HepG2 (cell line): ENCODE results near the gene OR52W1. TPM values are rescaled to one million over a fixed set of nuclear protein-coding genes. Genes with fewer than 3 reads are reported as not detected.

Experiments used
- AGO1 ChIP-seq: fragments of 200-400 bp; formaldehyde crosslinking; IDR thresholded peaks from 2 replicates; pipeline ENCODE4 v1.6.1; 2017; ENCODE audit warnings: mild to moderate bottlenecking, low read depth, low read length, moderate library complexity; ENCODE audit not compliant: poor library complexity, severe bottlenecking
- ATF7-NPFF ChIP-seq: sonication (generic); formaldehyde crosslinking; IDR thresholded peaks from 2 replicates; pipeline ENCODE4 v1.8.1; 2023; ENCODE audit warnings: mild to moderate bottlenecking, low read depth, missing genetic modification reagents, moderate library complexity
- BRCA1 ChIP-seq: sonication (generic); formaldehyde crosslinking; IDR thresholded peaks from 2 replicates; pipeline ENCODE4 v1.4.0; 2020; ENCODE audit warnings: missing genetic modification reagents
- KIAA2018 ChIP-seq: sonication (generic); formaldehyde crosslinking; IDR thresholded peaks from 2 replicates; pipeline ENCODE4 v1.5.0; 2020; ENCODE audit warnings: mild to moderate bottlenecking, missing genetic modification reagents, borderline replicate concordance
- MIER3 ChIP-seq: IDR thresholded peaks from 2 replicates; pipeline ENCODE4 v1.6.1; 2016; ENCODE audit warnings: missing compliant biosample characterization, borderline replicate concordance
- MXI1 ChIP-seq: IDR thresholded peaks from 3 replicates; pipeline ENCODE4 v1.6.1; 2012; ENCODE audit warnings: low read depth, low read length, inconsistent platforms, borderline replicate concordance
- PLRG1 ChIP-seq: fragments of 450-650 bp; conservative IDR thresholded peaks from 2 replicates; pipeline ENCODE4 v1.6.1; 2016
- TMF1 ChIP-seq: sonication (generic); formaldehyde crosslinking; IDR thresholded peaks from 2 replicates; pipeline ENCODE4 v1.8.1; 2022; ENCODE audit warnings: low read depth, missing genetic modification reagents
- TP53 ChIP-seq: sonication (generic); formaldehyde crosslinking; conservative IDR thresholded peaks from 2 replicates; pipeline ENCODE4 v1.4.0; 2020; ENCODE audit warnings: missing genetic modification reagents
- ZBTB33 ChIP-seq: sonication (generic); formaldehyde crosslinking; IDR thresholded peaks from 2 replicates; pipeline ENCODE4 v1.4.0; 2020; ENCODE audit warnings: missing genetic modification reagents
- ZFP62 ChIP-seq: sonication (generic); formaldehyde crosslinking; IDR thresholded peaks from 2 replicates; pipeline ENCODE4 v1.4.0; 2020; ENCODE audit warnings: missing genetic modification reagents
- ZNF101 ChIP-seq: sonication (generic); formaldehyde crosslinking; IDR thresholded peaks from 2 replicates; pipeline ENCODE4 v1.4.0; 2020; ENCODE audit warnings: mild to moderate bottlenecking, low read depth, missing genetic modification reagents, borderline replicate concordance
- polyA plus RNA-seq, 8 experiments: library from polyadenylated mRNA; depleted of rRNA in 3 of 8; stranded (reverse) in 7 of 8; unstranded in 1 of 8; fragments of >200 nt; fragmentation: Illumina TruSeq in 4 of 8; extraction: Trizol in 4 of 8; gene quantifications; 2 replicates each; pipeline versions ENCODE4 v1.2.1 to v1.2.3, GENCODE V29; 2011 to 2016; ENCODE audit warnings: low read depth in 4 of 8, missing spikeins in 1 of 8, mixed read lengths in 1 of 8; ENCODE audit not compliant: insufficient read depth in 1 of 8
- total RNA-seq, 5 experiments: library from RNA; depleted of rRNA; stranded (reverse); fragments of >200 nt; fragmentation: Illumina TruSeq; extraction: Trizol; gene quantifications; 2 replicates each; pipeline ENCODE4 v1.2.3, GENCODE V29; 2016; ENCODE audit warnings: low read depth in 1 of 5
- TF ChIP-seq, protein P1 (sequence below): IDR thresholded peaks from 2 replicates; pipeline ENCODE4 v1.6.1; 2012; ENCODE audit warnings: low read length, improper control_type of control experiment
- TF ChIP-seq, protein P2 (sequence below): sonication (generic); formaldehyde crosslinking; IDR thresholded peaks from 2 replicates; pipeline ENCODE4 v1.8.0; 2022; ENCODE audit warnings: mild to moderate bottlenecking, missing genetic modification reagents, borderline replicate concordance

The OR52W1 gene
- total and polyA plus RNA-seq, 2 of the 13 experiments (the other 11 are each of a cell fraction or from before 2014, with no cell fraction given), result not detected

GRCh38 chr11:6234387-6235107, 35.5 kb downstream of the OR52W1 start, which contains the start of gene FHIP1B (continued):
- no peak for TF ChIP-seq KIAA2018 (CRISPR knock-in tag)
- TF ChIP-seq ZNF101 (CRISPR knock-in tag), result no peak
- TF ChIP-seq AGO1, result no peak
- TF ChIP-seq PLRG1, result no peak
- no peak for TF ChIP-seq TP53 (CRISPR knock-in tag)
- TF ChIP-seq MIER3 (CRISPR knock-in tag), result no peak
- no peak for TF ChIP-seq ZBTB33
- no peak for TF ChIP-seq ZFP62 (CRISPR knock-in tag)
- no peak for TF ChIP-seq BRCA1 (CRISPR knock-in tag)
- peak; percentile 72 for TF ChIP-seq ATF7-NPFF (CRISPR knock-in tag)
- no peak for TF ChIP-seq TMF1 (CRISPR knock-in tag)
- TF ChIP-seq, protein P1, sequence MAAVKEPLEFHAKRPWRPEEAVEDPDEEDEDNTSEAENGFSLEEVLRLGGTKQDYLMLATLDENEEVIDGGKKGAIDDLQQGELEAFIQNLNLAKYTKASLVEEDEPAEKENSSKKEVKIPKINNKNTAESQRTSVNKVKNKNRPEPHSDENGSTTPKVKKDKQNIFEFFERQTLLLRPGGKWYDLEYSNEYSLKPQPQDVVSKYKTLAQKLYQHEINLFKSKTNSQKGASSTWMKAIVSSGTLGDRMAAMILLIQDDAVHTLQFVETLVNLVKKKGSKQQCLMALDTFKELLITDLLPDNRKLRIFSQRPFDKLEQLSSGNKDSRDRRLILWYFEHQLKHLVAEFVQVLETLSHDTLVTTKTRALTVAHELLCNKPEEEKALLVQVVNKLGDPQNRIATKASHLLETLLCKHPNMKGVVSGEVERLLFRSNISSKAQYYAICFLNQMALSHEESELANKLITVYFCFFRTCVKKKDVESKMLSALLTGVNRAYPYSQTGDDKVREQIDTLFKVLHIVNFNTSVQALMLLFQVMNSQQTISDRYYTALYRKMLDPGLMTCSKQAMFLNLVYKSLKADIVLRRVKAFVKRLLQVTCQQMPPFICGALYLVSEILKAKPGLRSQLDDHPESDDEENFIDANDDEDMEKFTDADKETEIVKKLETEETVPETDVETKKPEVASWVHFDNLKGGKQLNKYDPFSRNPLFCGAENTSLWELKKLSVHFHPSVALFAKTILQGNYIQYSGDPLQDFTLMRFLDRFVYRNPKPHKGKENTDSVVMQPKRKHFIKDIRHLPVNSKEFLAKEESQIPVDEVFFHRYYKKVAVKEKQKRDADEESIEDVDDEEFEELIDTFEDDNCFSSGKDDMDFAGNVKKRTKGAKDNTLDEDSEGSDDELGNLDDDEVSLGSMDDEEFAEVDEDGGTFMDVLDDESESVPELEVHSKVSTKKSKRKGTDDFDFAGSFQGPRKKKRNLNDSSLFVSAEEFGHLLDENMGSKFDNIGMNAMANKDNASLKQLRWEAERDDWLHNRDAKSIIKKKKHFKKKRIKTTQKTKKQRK, result no peak
- TF ChIP-seq, protein P2, sequence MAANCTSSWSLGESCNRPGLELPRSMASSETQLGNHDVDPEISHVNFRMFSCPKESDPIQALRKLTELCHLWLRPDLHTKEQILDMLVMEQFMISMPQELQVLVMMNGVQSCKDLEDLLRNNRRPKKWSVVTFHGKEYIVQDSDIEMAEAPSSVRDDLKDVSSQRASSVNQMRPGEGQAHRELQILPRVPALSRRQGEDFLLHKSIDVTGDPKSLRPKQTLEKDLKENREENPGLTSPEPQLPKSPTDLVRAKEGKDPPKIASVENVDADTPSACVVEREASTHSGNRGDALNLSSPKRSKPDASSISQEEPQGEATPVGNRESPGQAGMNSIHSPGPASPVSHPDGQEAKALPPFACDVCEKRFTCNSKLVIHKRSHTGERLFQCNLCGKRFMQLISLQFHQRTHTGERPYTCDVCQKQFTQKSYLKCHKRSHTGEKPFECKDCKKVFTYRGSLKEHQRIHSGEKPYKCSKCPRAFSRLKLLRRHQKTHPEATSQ (CRISPR knock-in tag), result no peak
- peak; percentile 93; the same call in 1 of the 3 replicates for TF ChIP-seq MXI1
